G401.6 (cell line): Measurements from ENCODE around the gene PTPN21.

Experiments used
- FAIRE-seq: peaks from 2 replicates; lab custom pipeline; 2012; peaks lifted over from hg19 to GRCh38; lab: Jason Lieb, UNC

The PTPN21 gene

GRCh38 chr14:88554457-88555286 lies at the start of gene PTPN21:
TSS of gene PTPN21 (minus strand) at chr14:88555007. CDS start at chr14:88550417, 4,590 bp downstream.
- FAIRE-seq: no peak

DNA sequence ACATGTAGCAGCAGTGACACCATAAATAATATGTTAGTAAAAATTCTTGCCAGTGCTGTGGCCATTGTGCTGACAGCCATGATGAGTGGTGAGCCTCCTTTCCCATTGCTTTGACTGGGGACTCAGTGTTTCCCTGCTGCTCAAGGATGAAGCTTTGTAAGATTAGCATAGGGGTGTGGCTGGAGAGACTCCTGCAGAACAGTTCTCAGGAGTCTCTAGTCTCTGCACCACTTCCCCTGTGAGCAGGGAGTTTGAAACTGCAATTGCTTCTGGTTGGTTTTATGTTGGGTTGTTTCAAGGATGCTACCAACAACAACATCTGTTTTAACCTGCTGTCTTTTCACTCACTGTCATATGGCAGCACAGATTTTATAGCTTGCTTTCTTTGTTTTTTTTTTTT lies 49.4 kb upstream of the PTPN21 start:
- FAIRE-seq: no peak

GRCh38 chr14:88599761-88600439 lies 45.1 kb upstream of the PTPN21 start:
- FAIRE-seq: no peak

GRCh38 chr14:88599326-88599725 lies 44.5 kb upstream of the PTPN21 start:
- FAIRE-seq: no peak

DNA sequence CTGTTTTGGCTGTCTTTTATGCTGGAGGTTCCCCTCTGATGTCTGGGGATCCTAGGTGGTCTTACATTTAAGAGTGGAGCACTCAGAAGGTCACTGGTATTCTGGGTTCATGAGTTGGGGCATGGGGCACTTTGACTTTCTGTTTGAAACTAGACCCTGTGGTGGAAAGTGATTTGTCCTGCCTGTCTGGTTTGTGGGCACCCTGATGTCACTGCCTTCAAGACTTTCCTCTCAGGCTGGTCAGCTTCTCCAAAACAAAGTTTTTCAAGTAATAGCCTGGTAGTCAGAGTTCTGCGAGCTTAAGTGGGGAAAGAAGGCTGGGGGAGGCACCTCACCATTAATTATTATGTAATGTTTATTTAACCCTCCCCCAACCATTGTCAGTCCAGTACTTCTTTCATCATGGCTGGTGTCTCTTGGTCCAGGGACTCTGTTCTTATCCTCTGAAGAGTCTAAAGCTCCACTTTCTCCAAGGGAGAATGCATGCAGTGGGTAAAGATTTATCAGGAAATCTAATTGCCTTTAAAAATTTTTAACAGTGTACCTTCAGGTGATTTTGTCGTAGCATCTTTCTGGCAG lies 43.4 kb upstream of the PTPN21 start:
- FAIRE-seq: no peak

- no peak for FAIRE-seq
Measured at GRCh38 chr14:88597601-88598000, 42.8 kb upstream of the PTPN21 start.

GRCh38 chr14:88597038-88597437 lies 42.2 kb upstream of the PTPN21 start:
- no peak for FAIRE-seq

DNA sequence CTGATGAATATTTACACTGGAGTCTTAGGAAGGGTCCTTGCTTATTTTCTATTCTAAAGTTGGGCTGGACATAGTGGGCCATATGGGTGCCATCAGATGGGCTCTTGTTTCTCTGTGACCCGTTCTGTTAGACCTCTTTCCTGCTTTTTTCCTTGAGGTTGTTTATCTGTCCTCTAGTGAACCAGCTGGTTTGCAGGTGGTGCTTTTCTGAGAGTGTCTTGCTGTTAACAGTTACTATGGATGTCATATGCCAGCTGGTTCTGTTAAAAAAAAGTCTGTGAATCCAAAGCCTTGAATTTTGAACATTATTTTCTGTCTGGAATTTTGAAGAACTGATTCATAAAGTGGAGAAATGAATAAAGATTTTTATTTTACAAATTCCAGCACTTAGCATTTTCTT lies 37.2 kb upstream of the PTPN21 start:
- no peak for FAIRE-seq

DNA sequence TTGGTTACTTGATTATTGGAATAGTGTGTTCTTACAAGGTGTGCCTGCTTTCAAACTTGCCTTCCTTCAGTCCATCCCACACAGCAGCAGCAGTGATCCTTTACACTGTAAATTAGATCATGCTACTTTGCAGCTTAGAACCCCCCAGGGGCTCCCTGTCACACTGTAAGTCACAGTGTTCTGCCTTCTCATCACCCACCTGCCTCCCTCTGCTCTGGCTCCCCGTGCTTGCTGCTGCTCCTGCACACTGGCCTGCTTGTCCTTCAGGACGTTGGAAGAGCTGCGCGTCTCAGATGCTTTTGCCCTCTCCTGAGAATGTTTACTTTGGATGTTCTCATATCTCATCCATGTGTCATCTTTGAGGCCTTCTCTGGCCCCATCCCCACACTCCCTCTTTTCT lies 35.4 kb upstream of the PTPN21 start:
- FAIRE-seq: no peak

GRCh38 chr14:88588081-88588480 lies 33.3 kb upstream of the PTPN21 start:
- FAIRE-seq: no peak

DNA sequence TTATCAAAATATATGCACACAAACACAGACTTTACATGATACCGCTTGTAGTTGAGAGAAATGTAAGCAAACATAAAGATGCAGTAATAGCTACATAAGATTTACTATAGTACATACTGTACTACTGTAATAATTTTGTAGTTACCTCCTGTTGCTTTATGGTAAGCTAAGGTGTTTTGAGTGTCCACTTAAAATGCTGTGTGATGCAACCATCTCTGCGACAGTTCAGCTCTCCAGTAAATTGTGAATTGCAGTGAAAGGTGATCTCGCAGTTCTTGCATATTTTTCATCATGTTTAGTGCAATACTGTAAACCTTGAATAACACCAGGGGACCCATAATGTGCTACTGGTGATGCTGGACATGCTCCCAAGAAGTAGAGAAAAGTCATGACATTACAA lies 29.6 kb upstream of the PTPN21 start:
- FAIRE-seq: no peak

- FAIRE-seq: no peak
Measured at GRCh38 chr14:88576222-88576621, 21.4 kb upstream of the PTPN21 start.

DNA sequence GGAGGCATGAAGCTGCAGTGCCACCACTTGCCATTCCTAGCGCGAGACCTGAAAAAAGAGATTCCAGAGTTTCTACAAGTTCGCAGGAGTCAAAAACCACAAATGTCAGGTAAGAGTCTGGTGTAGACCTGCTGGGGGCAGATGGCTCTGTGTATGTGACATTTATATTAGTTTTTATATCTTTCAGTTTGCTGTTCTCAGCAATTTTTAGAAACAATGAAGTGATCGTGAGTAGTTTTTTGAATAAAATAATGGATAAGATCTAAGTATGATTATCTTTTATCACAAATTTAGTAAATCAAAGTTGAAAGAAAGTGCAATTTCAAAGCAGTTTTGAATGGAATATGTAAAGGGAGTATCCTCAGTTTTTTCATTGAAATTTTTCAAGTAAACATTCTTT lies 17.3 kb upstream of the PTPN21 start:
- no peak for FAIRE-seq

DNA sequence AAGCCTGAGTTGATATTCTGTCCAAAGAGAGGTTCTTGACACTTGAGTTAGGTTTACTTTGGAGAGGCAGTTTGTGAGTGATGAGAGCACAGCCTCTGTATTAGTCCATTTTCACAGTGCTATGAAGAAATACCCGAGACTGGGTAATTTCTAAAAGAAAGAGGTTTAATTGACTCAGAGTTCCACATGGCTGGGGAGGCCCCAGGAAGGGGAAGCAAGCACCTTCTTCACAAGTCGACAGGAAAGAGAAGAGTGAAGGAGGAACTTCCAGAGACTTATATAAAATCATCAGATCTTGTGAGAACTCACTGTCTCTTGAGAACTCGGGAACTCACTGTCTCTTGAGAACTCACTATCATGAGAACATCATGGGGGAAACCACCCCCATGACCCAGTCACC lies 13.4 kb upstream of the PTPN21 start:
- FAIRE-seq: no peak

GRCh38 chr14:88565427-88565826 lies 10.6 kb upstream of the PTPN21 start:
- no peak for FAIRE-seq

- no peak for FAIRE-seq
Measured at GRCh38 chr14:88563845-88564244, 9.0 kb upstream of the PTPN21 start.

GRCh38 chr14:88562831-88563686 lies 8.3 kb upstream of the PTPN21 start, which contains the start of gene ZC3H14:
TSS of gene ZC3H14 (plus strand) at chr14:88563037. CDS start at chr14:88563134, 97 bp downstream.
- no peak for FAIRE-seq

DNA sequence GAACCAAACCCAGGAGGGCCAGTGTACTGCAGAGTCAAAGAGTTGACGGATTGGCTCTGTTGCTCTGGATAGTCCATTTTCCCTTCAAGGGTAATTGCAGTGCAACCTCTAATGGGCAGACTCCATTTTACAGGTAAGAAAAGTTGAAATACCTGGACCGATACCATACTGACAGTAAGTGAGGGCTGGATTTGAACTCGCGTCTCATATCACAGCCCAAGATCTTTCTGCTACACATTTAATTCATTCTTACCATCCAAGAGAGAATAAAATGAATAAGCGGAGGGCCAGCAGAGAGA lies 7.7 kb upstream of the PTPN21 start:
- no peak for FAIRE-seq

DNA sequence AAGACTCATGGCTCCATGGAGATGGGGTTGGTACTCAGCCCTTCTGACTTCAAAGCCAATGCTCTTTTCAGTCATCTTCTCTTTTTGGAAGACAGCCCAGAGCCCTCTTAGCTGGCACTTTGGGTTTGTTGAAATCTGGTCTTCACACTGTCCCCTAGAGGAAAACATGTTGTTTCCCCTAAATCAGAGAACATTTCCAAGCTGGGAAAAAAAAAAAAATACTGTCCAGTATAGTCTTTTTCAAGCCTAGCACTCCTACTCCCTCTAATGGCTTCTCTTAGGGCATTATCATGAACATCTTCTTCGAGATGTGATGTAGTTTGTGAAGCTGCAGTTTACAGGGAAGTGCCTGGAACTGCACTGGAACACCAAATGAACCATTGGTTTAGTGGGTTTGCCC lies 5.0 kb upstream of the PTPN21 start:
- FAIRE-seq: peak; percentile 69

DNA sequence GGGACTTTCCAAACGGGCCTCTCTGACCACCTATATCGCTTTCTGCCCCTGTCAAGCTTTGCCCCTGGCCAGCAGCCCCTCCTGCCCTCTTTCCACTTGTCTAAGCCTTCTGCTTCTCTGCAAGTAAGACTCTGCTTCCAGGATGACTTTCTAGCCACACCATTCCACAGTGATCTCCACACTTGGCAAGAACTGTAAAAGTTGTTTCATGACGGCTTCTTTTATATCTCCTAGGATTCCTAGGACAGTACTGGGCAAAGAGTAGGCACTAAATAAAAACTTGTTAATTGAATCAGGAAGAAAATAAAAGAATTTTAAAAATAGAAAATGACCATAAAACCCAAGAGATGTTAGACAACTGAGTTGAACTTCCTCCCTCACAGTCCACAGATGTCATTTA lies 1.8 kb upstream of the PTPN21 start:
- FAIRE-seq: no peak

- no peak for FAIRE-seq
Measured at GRCh38 chr14:88553886-88554456, 836 bp downstream of the PTPN21 start.

GRCh38 chr14:88552876-88553275 lies 1.9 kb downstream of the PTPN21 start:
- no peak for FAIRE-seq
